Gastrocnemius medialis (tissue), 4 donors: ENCODE measurements around the gene INPP5D. TPM values are rescaled to one million over a fixed set of nuclear protein-coding genes. Genes with fewer than 3 reads are reported as not detected.
"Not testable (repeated sequence)": the region's sequence is repeated elsewhere in the genome, so short reads cannot be mapped to it uniquely, and the experiment has no call there.

Source experiments
- ATAC-seq, 2 donors: fragments of 150-250 bp; one replicate each; pipeline ENCODE4 v1.9.1; 2016
- DNase-seq, 2 donors: peaks; one replicate each; pipeline ENCODE4 v3.0.0-alpha.2; 2019
- H3K27ac ChIP-seq, 4 donors: fragments of 200-600 bp; sonication (generic); 1 replicate in 1 of 4; 2 replicates in 3 of 4; pipeline ENCODE4 v1.5.1; 2016 to 2018; ENCODE audit warnings: mild to moderate bottlenecking in 2 of 4, moderate library complexity in 1 of 4
- H3K27me3 ChIP-seq, 3 donors: fragments of 200-600 bp; sonication (generic) in 2 of 3; 1 replicate in 1 of 3; 2 replicates in 2 of 3; pipeline versions ENCODE4 v1.5.1 to v1.6.0; 2016 to 2019; ENCODE audit warnings: mild to moderate bottlenecking in 1 of 3, moderate library complexity in 1 of 3
- H3K36me3 ChIP-seq, 2 donors: fragments of 200-600 bp; sonication (generic) in 1 of 2; one replicate each; pipeline ENCODE4 v1.5.1; 2017 to 2018
- H3K4me1 ChIP-seq, 2 donors: fragments of 200-600 bp; sonication (generic) in 1 of 2; one replicate each; pipeline ENCODE4 v1.5.1; 2016 to 2017; ENCODE audit warnings: mild to moderate bottlenecking in 2 of 2
- H3K4me3 ChIP-seq, 4 donors: fragments of 200-600 bp; sonication (generic) in 3 of 4; 1 replicate in 1 of 4; 2 replicates in 3 of 4; pipeline ENCODE4 v1.5.1; 2016 to 2019; ENCODE audit warnings: mild to moderate bottlenecking in 2 of 4
- H3K9me3 ChIP-seq, 3 donors: fragments of 200-600 bp; sonication (generic) in 2 of 3; 1 replicate in 1 of 3; 2 replicates in 2 of 3; pipeline ENCODE4 v1.5.1; 2016 to 2019
- POLR2A ChIP-seq, 2 donors: fragments of 450-650 bp; IDR thresholded peaks; one replicate each; pipeline ENCODE4 v1.6.1; 2017; ENCODE audit warnings: antibody characterized with exemption in 2 of 2, mild to moderate bottlenecking in 2 of 2, moderate library complexity in 2 of 2
- in situ Hi-C, 4 donors: fragments of 200-750 bp; cut with MboI; loops; one replicate each; pipeline versions ENCODE4 v1.15.0 to v1.8.0; 2017; ENCODE audit warnings: low sequenced_read_pairs in 4 of 4
- intact Hi-C: fragments of 100-400 bp; cut with DNase I; formaldehyde crosslinking; loops from one replicate; pipeline ENCODE4 v1.15.1; 2023; ENCODE audit warnings: low total_unique reads
- total RNA-seq, 4 donors: library from RNA; depleted of rRNA; stranded (reverse); fragments of >200 nt; gene quantifications; one replicate each; pipeline versions ENCODE4 v1.1.0 to v1.2.3, GENCODE V29; 2016
- TF ChIP-seq, protein P1 (sequence below), 5 experiments: fragments of 450-650 bp in 3 of 5; fragments of 200-600 bp in 2 of 5; sonication (generic) in 2 of 5; IDR thresholded peaks in 4 of 5; conservative IDR thresholded peaks in 1 of 5; 1 replicate in 4 of 5; 2 replicates in 1 of 5; pipeline ENCODE4 v1.5.1; 2016 to 2019; ENCODE audit warnings: antibody characterized with exemption in 5 of 5, mild to moderate bottlenecking in 3 of 5, moderate library complexity in 3 of 5

Gene INPP5D
- total RNA-seq, 4 donors from 2014 or later: 1.7 to 18.7 (median 4.9) TPM

GRCh38 chr2:233193738-233194137, 133.6 kb downstream of the INPP5D start:
- Histone ChIP-seq H3K4me3 (no peak overlapping the region), H3K36me3 (no peaks in the 10 kb centered on the region), H3K4me1 (no peaks in the 10 kb centered on the region), H3K9me3 (no peaks in the 10 kb centered on the region), H3K27me3 (no peaks in the 10 kb centered on the region), H3K27ac (no peak overlapping the region)
- intact Hi-C loops: no loop called here
- no peak for TF ChIP-seq POLR2A (IDR thresholded peaks at IDR 0.05)
- TF ChIP-seq, protein P1, sequence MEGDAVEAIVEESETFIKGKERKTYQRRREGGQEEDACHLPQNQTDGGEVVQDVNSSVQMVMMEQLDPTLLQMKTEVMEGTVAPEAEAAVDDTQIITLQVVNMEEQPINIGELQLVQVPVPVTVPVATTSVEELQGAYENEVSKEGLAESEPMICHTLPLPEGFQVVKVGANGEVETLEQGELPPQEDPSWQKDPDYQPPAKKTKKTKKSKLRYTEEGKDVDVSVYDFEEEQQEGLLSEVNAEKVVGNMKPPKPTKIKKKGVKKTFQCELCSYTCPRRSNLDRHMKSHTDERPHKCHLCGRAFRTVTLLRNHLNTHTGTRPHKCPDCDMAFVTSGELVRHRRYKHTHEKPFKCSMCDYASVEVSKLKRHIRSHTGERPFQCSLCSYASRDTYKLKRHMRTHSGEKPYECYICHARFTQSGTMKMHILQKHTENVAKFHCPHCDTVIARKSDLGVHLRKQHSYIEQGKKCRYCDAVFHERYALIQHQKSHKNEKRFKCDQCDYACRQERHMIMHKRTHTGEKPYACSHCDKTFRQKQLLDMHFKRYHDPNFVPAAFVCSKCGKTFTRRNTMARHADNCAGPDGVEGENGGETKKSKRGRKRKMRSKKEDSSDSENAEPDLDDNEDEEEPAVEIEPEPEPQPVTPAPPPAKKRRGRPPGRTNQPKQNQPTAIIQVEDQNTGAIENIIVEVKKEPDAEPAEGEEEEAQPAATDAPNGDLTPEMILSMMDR (IDR thresholded peaks at IDR 0.05 in 4 of 5, conservative IDR thresholded peaks at IDR 0.05 in 1 of 5): no peak
- in situ Hi-C loops: no loop called here
- no peak for ATAC-seq
- DNase-seq: no peak

DNA sequence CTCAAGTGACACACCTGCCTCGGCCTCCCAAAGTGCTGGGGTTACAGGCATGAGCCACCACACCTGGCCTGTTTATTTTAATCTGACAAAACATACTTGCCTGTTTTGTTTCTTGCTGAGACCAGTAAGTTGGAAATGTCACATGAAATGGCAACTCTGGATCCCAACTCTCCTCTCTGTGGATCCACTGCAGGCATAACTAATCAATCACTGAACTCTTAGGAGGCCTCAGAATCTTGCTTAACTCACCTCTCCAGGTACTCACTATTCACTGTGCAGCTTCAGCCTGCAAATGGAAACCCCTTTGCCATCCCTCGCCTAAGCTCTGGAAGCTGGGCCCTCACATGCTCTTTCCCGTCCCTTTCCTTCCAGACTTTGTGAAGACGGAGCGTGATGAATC, 134.9 kb downstream of the INPP5D start:
- DNase-seq (no peak), ATAC-seq (no peak)
- Histone ChIP-seq H3K27ac (no peak overlapping the region), H3K4me1 (no peaks in the 10 kb centered on the region), H3K27me3 (no peaks in the 10 kb centered on the region), H3K9me3 (no peaks in the 10 kb centered on the region), H3K4me3 (no peak overlapping the region), H3K36me3 (no peaks in the 10 kb centered on the region)
- in situ Hi-C loops (no loop called here), intact Hi-C loops (no loop called here)
- no peak for TF ChIP-seq POLR2A (IDR thresholded peaks at IDR 0.05)
- TF ChIP-seq, protein P1 (IDR thresholded peaks at IDR 0.05 in 4 of 5, conservative IDR thresholded peaks at IDR 0.05 in 1 of 5): no peak

GRCh38 chr2:233197022-233197421, 136.9 kb downstream of the INPP5D start:
- Histone ChIP-seq H3K4me1 (no peaks in the 10 kb centered on the region), H3K4me3 (no peak overlapping the region), H3K27me3 (no peaks in the 10 kb centered on the region), H3K36me3 (no peaks in the 10 kb centered on the region), H3K27ac (no peak overlapping the region), H3K9me3 (no peaks in the 10 kb centered on the region)
- DNase-seq: no peak
- no peak for TF ChIP-seq POLR2A (IDR thresholded peaks at IDR 0.05)
- TF ChIP-seq, protein P1 (IDR thresholded peaks at IDR 0.05 in 4 of 5, conservative IDR thresholded peaks at IDR 0.05 in 1 of 5): no peak
- intact Hi-C loops (no loop called here), in situ Hi-C loops (no loop called here)
- ATAC-seq: no peak

GRCh38 chr2:233198026-233198425, 137.9 kb downstream of the INPP5D start:
- no peak for ATAC-seq
- in situ Hi-C loops: no loop called here
- Histone ChIP-seq H3K27me3 (no peaks in the 10 kb centered on the region), H3K9me3 (peaks cover 0 to 4% (median 0%) of the 10 kb centered on the region in 3 donors), H3K36me3 (no peaks in the 10 kb centered on the region), H3K27ac (no peak overlapping the region), H3K4me3 (no peak overlapping the region), H3K4me1 (no peaks in the 10 kb centered on the region)
- no peak for TF ChIP-seq POLR2A (IDR thresholded peaks at IDR 0.05)
- TF ChIP-seq, protein P1 (IDR thresholded peaks at IDR 0.05 in 4 of 5, conservative IDR thresholded peaks at IDR 0.05 in 1 of 5): no peak
- intact Hi-C loops: no loop called here
- no peak for DNase-seq

DNA sequence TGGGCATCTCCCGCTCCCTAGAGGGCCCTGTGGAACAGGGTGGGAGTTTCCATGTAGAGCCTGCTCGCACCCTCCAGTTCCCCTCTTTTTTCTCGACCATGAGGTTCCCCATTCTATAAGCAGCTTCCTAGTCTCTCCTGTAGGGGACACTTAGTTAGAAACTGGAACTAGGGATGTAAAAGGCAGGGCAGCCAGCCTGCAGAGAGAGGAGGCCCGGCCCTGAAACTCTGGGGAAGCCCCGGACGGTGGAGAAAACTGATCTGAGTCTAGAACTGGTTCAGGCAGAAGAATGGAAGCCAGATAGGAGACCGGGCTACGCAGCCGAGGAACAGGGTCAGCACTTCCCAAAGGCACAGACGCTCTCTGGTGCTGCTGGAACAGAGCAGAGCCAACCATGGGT, 139.7 kb downstream of the INPP5D start:
- H3K36me3 ChIP-seq: no peaks in the 10 kb centered on the region
- no peaks in the 10 kb centered on the region for H3K4me1 ChIP-seq
- TF ChIP-seq, protein P1 (IDR thresholded peaks at IDR 0.05 in 4 of 5, conservative IDR thresholded peaks at IDR 0.05 in 1 of 5): no peak
- TF ChIP-seq POLR2A (IDR thresholded peaks at IDR 0.05): no peak
- H3K4me3 ChIP-seq: no peak overlapping the region
- intact Hi-C loops (no loop called here), in situ Hi-C loops (no loop called here)
- peaks cover 0 to 5% (median 0%) of the 10 kb centered on the region in 3 donors for H3K9me3 ChIP-seq
- H3K27ac ChIP-seq: no peak overlapping the region
- no peaks in the 10 kb centered on the region for H3K27me3 ChIP-seq
- DNase-seq (no peak), ATAC-seq (no peak)

DNA sequence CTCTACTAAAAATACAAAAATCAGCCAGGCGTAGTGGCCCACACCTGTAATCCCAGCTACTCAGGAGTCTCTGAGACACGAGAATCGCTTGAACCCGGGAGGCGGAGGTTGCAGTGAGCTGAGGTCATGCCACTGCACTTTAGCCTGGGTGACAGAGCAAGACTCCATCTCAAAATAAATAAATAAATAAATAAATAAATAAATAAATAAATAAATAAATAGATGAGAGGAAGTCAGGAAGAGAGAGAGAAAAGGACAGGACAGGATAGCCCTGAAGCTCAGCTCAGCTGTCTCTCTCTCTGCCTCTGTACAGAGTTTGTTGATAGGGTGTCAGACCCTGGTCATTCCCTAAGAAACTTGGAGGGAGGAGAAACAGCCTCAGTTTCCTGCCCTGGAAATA, 140.6 kb downstream of the INPP5D start:
- ATAC-seq, H3K9me3 ChIP-seq, H3K4me1 ChIP-seq, H3K27me3 ChIP-seq, DNase-seq, H3K36me3 ChIP-seq, H3K4me3 ChIP-seq, intact Hi-C loops, in situ Hi-C loops, H3K27ac ChIP-seq: not testable (repeated sequence)
